ENCODE data around the gene GRID2.

- no peak for TF ChIP-seq EZH2phosphoT487 (IDR thresholded peaks at IDR 0.05; ENCODE audit: low read length)
- TF ChIP-seq CTCF (IDR thresholded peaks at IDR 0.05; ENCODE audit: low read length): no peak
Measured at GRCh38 chr4:93168053-93168452, 864.3 kb downstream of the GRID2 start.

Measured in MM.1S (cell line).